H1 (cell line): ENCODE data around the gene MASP1.

Experiments
- CREB1 ChIP-seq: IDR thresholded peaks from 2 replicates; pipeline ENCODE4 v1.6.1; 2012; ENCODE audit warnings: inconsistent platforms
- CTCF ChIP-seq, 3 experiments: IDR thresholded peaks; 1 replicate in 2 of 3; 2 replicates in 1 of 3; pipeline versions ENCODE4 v1.5.1 to v1.6.1; 2011; ENCODE audit warnings: low read length in 3 of 3, mild to moderate bottlenecking in 3 of 3, inconsistent platforms in 2 of 3, low read depth in 1 of 3, moderate library complexity in 1 of 3; ENCODE audit not compliant: insufficient read depth in 1 of 3; ENCODE audit errors: control extremely low read depth in 1 of 3
- EP300 ChIP-seq, 2 experiments: IDR thresholded peaks; 1 replicate in 1 of 2; 2 replicates in 1 of 2; pipeline ENCODE4 v1.6.1; 2011 to 2012; ENCODE audit warnings: low read depth in 2 of 2, low read length in 2 of 2, mild to moderate bottlenecking in 2 of 2, borderline replicate concordance in 1 of 2, inconsistent platforms in 1 of 2, moderate library complexity in 1 of 2

DNA sequence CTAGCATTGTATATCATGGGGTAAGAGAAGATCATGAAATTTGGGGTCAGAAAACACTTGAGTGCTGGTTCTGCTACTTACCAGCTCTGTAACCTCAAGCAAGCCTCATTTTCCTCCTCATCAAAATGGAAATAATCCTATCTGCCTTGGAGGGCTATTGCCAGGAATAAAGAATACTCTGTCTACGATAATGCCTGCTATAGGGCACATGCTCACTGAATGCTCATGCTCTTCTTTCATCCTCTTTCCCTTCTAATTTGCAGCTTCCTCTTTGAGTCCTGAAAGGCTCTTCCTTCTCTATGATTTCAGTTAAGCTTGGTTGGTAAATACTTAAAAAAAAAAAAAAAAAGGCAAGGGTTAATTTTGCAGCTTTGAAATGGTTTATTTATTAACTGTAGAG, 81.4 kb downstream of the MASP1 start:
- TF ChIP-seq CREB1 (no peak), CTCF (IDR thresholded peaks at IDR 0.05; ENCODE audit: control extremely low read depth in 1 of 3, insufficient read depth in 1 of 3, low read depth in 1 of 3, low read length in 3 of 3) (no peak), EP300 (IDR thresholded peaks at IDR 0.05; ENCODE audit: borderline replicate concordance in 1 of 2, low read depth in 2 of 2, low read length in 2 of 2) (no peak)
